ENCODE measurements around the gene MPZL1. TPM values are rescaled to one million over a fixed set of nuclear protein-coding genes. Genes with fewer than 3 reads are reported as not detected.
A peak's percentile ranks its signal among the peaks of the same experiment; 100 is the strongest.

Gene MPZL1
- total RNA-seq, 1 donor from 2014 or later: 40.9 TPM

- Mint-ChIP-seq H3K36me3 (ENCODE audit: low read depth) (peaks cover 31% of the 10 kb centered on the region), H3K4me1 (ENCODE audit: low read depth) (peaks cover 22% of the 10 kb centered on the region), H3K27me3 (ENCODE audit: insufficient read depth) (no peaks in the 10 kb centered on the region)
Observed at GRCh38 chr1:167683226-167683625, 38.6 kb upstream of the MPZL1 start.

GRCh38 chr1:167683641-167684502, 37.9 kb upstream of the MPZL1 start:
- Mint-ChIP-seq H3K4me3 (no peak overlapping the region), H3K9me3 (no peaks in the 10 kb centered on the region), H3K4me1 (ENCODE audit: low read depth) (peaks cover 28% of the 10 kb centered on the region), H3K27me3 (ENCODE audit: insufficient read depth) (no peaks in the 10 kb centered on the region), H3K36me3 (ENCODE audit: low read depth) (peaks cover 36% of the 10 kb centered on the region), H3K27ac (peak overlapping the region; percentile 79)
- DNase-seq (ENCODE audit: low spot score): no peak
- intact Hi-C loops (cut with micrococcal nuclease): no loop called here

More at GRCh38 chr1:167683226-167683625, 38.6 kb upstream of the MPZL1 start:
- intact Hi-C loops (cut with micrococcal nuclease): no loop called here
- no peak for DNase-seq (ENCODE audit: low spot score)
- no peak overlapping the region for H3K4me3 Mint-ChIP-seq
- no peaks in the 10 kb centered on the region for H3K9me3 Mint-ChIP-seq
- H3K27ac Mint-ChIP-seq: no peak overlapping the region

GRCh38 chr1:167685844-167686243, 35.9 kb upstream of the MPZL1 start:
- Mint-ChIP-seq H3K27me3 (ENCODE audit: insufficient read depth) (no peaks in the 10 kb centered on the region), H3K4me1 (ENCODE audit: low read depth) (peaks cover 39% of the 10 kb centered on the region), H3K9me3 (no peaks in the 10 kb centered on the region), H3K4me3 (no peak overlapping the region), H3K27ac (no peak overlapping the region), H3K36me3 (ENCODE audit: low read depth) (peaks cover 50% of the 10 kb centered on the region)
- intact Hi-C loops (cut with micrococcal nuclease): no loop called here
- DNase-seq (ENCODE audit: low spot score): no peak

GRCh38 chr1:167687919-167688519, 33.8 kb upstream of the MPZL1 start:
- intact Hi-C loops (cut with micrococcal nuclease): loop anchor here (1.0 kb wide), 4 partner anchors 51 to 132 kb away; no protein-coding TSS in a partner anchor
- peak; percentile 61 for DNase-seq (ENCODE audit: low spot score)
- no peaks in the 10 kb centered on the region for H3K27me3 Mint-ChIP-seq (ENCODE audit: insufficient read depth)

GRCh38 chr1:167689567-167689920, 32.2 kb upstream of the MPZL1 start:
- H3K4me3 Mint-ChIP-seq: no peak overlapping the region
- intact Hi-C loops (cut with micrococcal nuclease): no loop called here
- no peaks in the 10 kb centered on the region for H3K27me3 Mint-ChIP-seq (ENCODE audit: insufficient read depth)
- H3K36me3 Mint-ChIP-seq (ENCODE audit: low read depth): peaks cover 55% of the 10 kb centered on the region
- peak overlapping the region; percentile 58 for H3K27ac Mint-ChIP-seq
- H3K4me1 Mint-ChIP-seq (ENCODE audit: low read depth): peaks cover 34% of the 10 kb centered on the region
- H3K9me3 Mint-ChIP-seq: no peaks in the 10 kb centered on the region
- DNase-seq (ENCODE audit: low spot score): no peak

More at GRCh38 chr1:167687919-167688519, 33.8 kb upstream of the MPZL1 start:
- Mint-ChIP-seq H3K4me3 (no peak overlapping the region), H3K36me3 (ENCODE audit: low read depth) (peaks cover 54% of the 10 kb centered on the region), H3K9me3 (no peaks in the 10 kb centered on the region), H3K4me1 (ENCODE audit: low read depth) (peaks cover 39% of the 10 kb centered on the region), H3K27ac (peak overlapping the region; percentile 44)

DNA sequence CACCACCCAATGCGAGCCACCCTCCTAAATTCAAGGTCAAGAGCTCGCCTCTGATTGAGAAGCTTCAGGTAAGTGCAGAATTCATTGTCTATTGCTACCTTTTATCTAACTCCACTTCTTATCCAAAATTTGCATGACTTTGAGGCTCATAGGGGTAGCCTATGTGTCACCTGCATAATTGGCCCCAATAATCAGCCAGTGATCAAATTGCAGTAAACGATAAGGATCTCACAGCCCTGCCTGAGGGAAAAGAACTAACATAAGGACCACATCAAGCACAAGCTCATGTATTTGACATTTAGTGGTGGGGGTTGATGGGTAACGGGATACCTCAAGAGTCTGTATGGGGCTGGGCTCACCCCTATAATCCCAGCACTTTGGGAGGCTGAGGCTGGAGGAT, 31.7 kb upstream of the MPZL1 start:
- Mint-ChIP-seq H3K4me3 (no peak overlapping the region), H3K27me3 (ENCODE audit: insufficient read depth) (no peaks in the 10 kb centered on the region), H3K4me1 (ENCODE audit: low read depth) (peaks cover 34% of the 10 kb centered on the region), H3K9me3 (no peaks in the 10 kb centered on the region), H3K36me3 (ENCODE audit: low read depth) (peaks cover 60% of the 10 kb centered on the region), H3K27ac (peak overlapping the region; percentile 58)
- DNase-seq (ENCODE audit: low spot score): no peak
- intact Hi-C loops (cut with micrococcal nuclease): no loop called here

DNA sequence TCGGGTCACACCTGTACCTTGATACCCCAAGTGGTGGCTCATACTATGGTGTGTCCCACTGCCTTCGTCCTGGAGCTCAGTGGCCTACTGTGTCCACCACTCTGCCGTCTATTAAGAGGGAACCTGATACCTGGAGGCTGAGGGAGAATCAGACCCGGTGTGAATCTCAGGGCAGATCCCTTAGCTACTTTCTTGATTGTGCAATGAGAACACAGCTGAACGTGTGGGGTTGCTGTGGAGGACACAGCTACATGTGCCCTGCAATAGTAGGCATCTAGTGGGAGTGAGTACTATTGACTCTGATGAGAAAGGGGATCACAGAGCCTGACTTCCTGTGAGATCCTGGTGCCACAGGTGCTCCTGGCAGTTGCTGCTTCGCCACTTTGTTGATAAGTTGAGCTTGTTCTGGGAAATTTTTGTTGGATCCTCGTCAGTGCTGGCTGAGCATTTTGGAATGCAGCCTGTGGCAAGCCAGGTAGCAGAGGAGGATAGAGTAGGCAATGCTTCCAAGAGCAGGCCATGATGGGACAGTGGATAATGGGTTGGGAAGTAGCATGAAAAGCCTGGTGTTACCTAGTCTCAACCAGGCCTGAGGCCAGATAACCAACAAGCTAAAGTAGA, 28.2 kb upstream of the MPZL1 start:
- Mint-ChIP-seq H3K9me3 (no peaks in the 10 kb centered on the region), H3K27me3 (ENCODE audit: insufficient read depth) (no peaks in the 10 kb centered on the region), H3K36me3 (ENCODE audit: low read depth) (peaks cover 54% of the 10 kb centered on the region), H3K4me1 (ENCODE audit: low read depth) (peaks cover 14% of the 10 kb centered on the region), H3K27ac (peak overlapping the region; percentile 16), H3K4me3 (no peak overlapping the region)
- intact Hi-C loops (cut with micrococcal nuclease): no loop called here
- no peak for DNase-seq (ENCODE audit: low spot score)

- peaks cover 56% of the 10 kb centered on the region for H3K36me3 Mint-ChIP-seq (ENCODE audit: low read depth)
Observed at GRCh38 chr1:167694691-167695090, 27.1 kb upstream of the MPZL1 start.

DNA sequence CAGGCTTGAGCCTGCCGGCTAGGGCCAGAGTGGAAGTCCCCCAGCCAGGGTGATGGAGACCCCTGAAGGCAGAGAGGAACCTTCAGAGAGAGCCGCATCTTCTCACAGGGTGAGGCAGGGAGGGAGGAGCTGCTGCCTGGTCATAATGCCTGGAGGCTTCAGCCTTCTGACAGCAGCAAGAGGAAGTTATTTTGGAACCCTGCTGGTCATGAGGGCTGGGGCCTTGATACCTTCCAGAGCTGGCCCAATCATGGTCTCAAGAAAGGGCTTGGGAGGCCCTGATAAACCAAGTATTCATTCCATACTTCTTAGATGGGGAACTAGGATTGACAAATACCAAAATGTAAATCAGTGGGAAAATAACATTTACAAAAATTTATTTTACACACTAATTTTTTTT, 26.6 kb upstream of the MPZL1 start:
- no peak for DNase-seq (ENCODE audit: low spot score)
- Mint-ChIP-seq H3K4me3 (no peak overlapping the region), H3K27me3 (ENCODE audit: insufficient read depth) (no peaks in the 10 kb centered on the region), H3K27ac (no peak overlapping the region), H3K9me3 (no peaks in the 10 kb centered on the region), H3K4me1 (ENCODE audit: low read depth) (peaks cover 1% of the 10 kb centered on the region), H3K36me3 (ENCODE audit: low read depth) (peaks cover 55% of the 10 kb centered on the region)
- intact Hi-C loops (cut with micrococcal nuclease): no loop called here

More at GRCh38 chr1:167694691-167695090, 27.1 kb upstream of the MPZL1 start:
- no peak for DNase-seq (ENCODE audit: low spot score)
- Mint-ChIP-seq H3K27ac (peak overlapping the region; percentile 53), H3K27me3 (ENCODE audit: insufficient read depth) (no peaks in the 10 kb centered on the region), H3K4me1 (ENCODE audit: low read depth) (peaks cover 6% of the 10 kb centered on the region), H3K4me3 (no peak overlapping the region), H3K9me3 (no peaks in the 10 kb centered on the region)
- intact Hi-C loops (cut with micrococcal nuclease): no loop called here

GRCh38 chr1:167695756-167696561, 25.8 kb upstream of the MPZL1 start:
- intact Hi-C loops (cut with micrococcal nuclease): no loop called here

DNA sequence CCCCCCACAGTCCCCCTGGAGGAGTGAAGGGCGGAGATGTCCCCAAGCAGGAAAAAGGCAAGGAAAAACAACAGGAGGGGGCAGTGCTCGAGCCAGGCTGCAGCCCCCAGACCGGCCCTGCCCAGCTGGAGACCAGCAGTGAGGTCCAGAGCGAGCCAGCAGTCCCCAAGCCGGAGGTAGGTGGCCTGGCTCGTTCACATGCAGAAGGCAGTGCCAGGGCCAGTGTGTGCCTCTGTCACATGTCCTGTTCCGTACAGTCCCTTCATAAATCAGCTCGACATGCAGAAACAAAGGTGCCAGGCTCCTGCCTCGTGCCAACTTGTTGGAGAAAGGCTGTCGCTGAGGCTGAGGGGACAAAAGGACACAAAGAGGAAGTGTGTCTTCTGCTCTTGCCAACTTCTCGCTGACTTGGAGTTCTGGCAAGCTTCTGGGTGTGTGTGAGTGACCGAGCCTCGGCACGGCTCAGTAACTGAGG, 24.1 kb upstream of the MPZL1 start:
- Mint-ChIP-seq H3K36me3 (ENCODE audit: low read depth) (peaks cover 46% of the 10 kb centered on the region), H3K27ac (no peak overlapping the region)
- intact Hi-C loops (cut with micrococcal nuclease): no loop called here

More at GRCh38 chr1:167695756-167696561, 25.8 kb upstream of the MPZL1 start:
- Mint-ChIP-seq H3K27me3 (ENCODE audit: insufficient read depth) (no peaks in the 10 kb centered on the region), H3K9me3 (no peaks in the 10 kb centered on the region), H3K4me3 (no peak overlapping the region), H3K27ac (no peak overlapping the region), H3K36me3 (ENCODE audit: low read depth) (peaks cover 50% of the 10 kb centered on the region), H3K4me1 (ENCODE audit: low read depth) (no peaks in the 10 kb centered on the region)
- no peak for DNase-seq (ENCODE audit: low spot score)

DNA sequence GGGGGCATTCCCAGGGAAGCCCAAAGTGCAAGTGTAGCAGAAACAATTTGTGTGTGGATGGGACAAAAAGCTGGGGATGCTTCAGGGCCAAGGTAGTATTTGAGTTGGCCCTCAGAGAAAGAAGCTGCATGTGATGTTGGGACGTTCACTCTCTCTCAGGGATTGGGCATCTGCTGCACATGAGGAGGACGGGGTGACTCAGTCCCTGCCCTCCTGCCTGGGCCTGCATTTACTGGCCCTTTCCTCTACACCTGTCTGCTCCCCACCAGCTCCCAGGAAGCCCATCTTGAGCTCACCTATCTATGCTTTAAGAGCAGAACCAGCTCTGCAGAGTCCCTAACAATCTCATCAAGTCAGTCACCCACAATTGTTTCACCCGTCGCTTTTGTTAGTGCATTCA, 23.5 kb upstream of the MPZL1 start:
- Mint-ChIP-seq H3K27ac (no peak overlapping the region), H3K36me3 (ENCODE audit: low read depth) (peaks cover 51% of the 10 kb centered on the region), H3K27me3 (ENCODE audit: insufficient read depth) (no peaks in the 10 kb centered on the region), H3K4me3 (no peak overlapping the region), H3K9me3 (no peaks in the 10 kb centered on the region), H3K4me1 (ENCODE audit: low read depth) (peaks cover 3% of the 10 kb centered on the region)
- intact Hi-C loops (cut with micrococcal nuclease): no loop called here
- DNase-seq (ENCODE audit: low spot score): no peak

More for the DNA sequence above, 24.1 kb upstream of the MPZL1 start:
- DNase-seq (ENCODE audit: low spot score): no peak
- H3K9me3 Mint-ChIP-seq: no peaks in the 10 kb centered on the region
- H3K4me3 Mint-ChIP-seq: no peak overlapping the region
- no peaks in the 10 kb centered on the region for H3K4me1 Mint-ChIP-seq (ENCODE audit: low read depth)
- no peaks in the 10 kb centered on the region for H3K27me3 Mint-ChIP-seq (ENCODE audit: insufficient read depth)

Measured in activated T-helper 1 cell treated with anti-CD3 and anti-CD28 coated beads, Interleukin-12 subunit alpha, Interleukin-12 subunit beta, Interleukin-2, Interleukin-4 antibody, amounts not matched to agents 30 ng/mL and 10 ng/mL and 1 ng/mL, durations not matched to agents 14 hours and 24 hours and 36 hours (primary cell).